ENCODE measurements around the gene SYCP2.

The SYCP2 gene

DNA sequence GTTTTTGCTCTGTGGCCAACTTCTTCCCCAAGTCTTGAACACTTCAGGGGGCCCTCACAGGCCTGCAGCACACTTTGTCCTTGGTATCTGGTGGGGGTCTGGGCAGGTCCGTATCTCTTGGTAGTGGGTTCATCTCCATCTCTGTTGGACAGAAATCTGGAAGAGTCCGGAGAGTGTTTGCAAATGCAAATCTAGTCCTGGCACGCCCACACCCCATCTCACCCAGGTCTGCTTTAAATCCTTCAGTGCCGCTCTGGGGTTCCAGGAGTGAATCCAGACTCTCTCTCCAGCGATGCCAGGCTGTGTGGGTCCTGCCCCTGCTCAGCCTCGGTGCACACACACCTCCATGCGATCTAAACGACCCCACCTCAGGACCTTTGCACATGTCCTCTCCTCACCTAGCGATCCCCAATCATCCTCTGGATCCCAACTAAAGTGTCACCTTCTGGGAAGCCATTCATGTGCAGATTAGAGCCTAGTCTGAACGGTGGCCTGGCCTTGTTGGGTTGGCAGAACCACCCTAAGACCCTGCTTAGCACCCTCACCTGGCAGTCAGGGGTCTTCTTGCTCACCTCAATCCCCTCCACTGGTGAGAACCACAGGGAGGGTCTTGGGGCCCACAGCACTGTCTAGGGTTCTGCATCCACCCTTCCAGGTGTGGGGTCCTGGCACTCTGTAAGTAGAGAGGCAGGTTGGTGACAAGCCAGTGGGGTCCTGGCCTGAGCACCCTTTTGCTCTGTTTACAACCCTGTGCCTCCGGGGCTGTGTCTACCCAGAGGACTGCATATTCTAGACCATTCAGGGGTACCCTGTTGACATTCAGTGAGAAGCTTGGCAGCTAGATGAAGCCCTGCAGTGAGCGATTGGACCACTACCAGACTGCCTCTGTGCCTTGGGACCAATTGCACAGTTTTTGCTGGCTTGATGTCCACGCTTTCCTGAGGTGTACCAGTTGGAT, 100.8 kb downstream of the SYCP2 start:
- no peak overlapping the region for H3K9ac ChIP-seq
- H3K27ac ChIP-seq: no peak overlapping the region
- peaks cover 99% of the 10 kb centered on the region for H3K36me3 ChIP-seq
- H3K9me3 ChIP-seq: no peaks in the 10 kb centered on the region
- peaks cover 100% of the 10 kb centered on the region for H3K4me1 ChIP-seq
- no peak for TF ChIP-seq Cebpa-rat (IDR thresholded peaks at IDR 0.05)
- H3K4me3 ChIP-seq: no peak overlapping the region
- H4K20me1 ChIP-seq: peaks cover 100% of the 10 kb centered on the region
- peak overlapping the region; percentile 73; the same call in 1 of the 2 replicates for H3K4me2 ChIP-seq
- no peaks in the 10 kb centered on the region for H3K27me3 ChIP-seq

DNA sequence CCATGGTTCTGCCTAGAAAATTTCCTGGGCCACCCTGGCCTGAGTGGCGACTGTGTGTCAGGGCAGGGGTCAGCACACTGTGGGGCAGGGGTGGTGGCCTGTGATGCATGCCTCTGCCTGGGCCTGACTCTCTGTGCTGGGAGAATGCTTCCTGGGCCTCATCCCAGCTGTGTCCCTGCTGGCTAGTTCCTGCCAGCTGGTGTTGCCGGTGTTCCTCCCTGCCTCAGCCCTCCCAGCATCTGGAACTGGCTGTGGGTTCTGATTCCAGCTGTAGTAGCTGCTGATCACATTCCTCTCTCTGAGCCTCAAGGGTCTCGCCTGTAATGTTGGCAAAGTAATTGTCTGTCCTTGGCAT, 101.5 kb downstream of the SYCP2 start:
- Histone ChIP-seq H3K4me2 (peak overlapping the region; percentile 73; the same call in 1 of the 2 replicates), H3K9me3 (no peaks in the 10 kb centered on the region), H3K36me3 (peaks cover 99% of the 10 kb centered on the region), H4K20me1 (peaks cover 100% of the 10 kb centered on the region), H3K9ac (no peak overlapping the region), H3K27ac (no peak overlapping the region), H3K4me3 (no peak overlapping the region), H3K4me1 (peaks cover 100% of the 10 kb centered on the region), H3K27me3 (no peaks in the 10 kb centered on the region)
- TF ChIP-seq Cebpa-rat (IDR thresholded peaks at IDR 0.05): no peak

DNA sequence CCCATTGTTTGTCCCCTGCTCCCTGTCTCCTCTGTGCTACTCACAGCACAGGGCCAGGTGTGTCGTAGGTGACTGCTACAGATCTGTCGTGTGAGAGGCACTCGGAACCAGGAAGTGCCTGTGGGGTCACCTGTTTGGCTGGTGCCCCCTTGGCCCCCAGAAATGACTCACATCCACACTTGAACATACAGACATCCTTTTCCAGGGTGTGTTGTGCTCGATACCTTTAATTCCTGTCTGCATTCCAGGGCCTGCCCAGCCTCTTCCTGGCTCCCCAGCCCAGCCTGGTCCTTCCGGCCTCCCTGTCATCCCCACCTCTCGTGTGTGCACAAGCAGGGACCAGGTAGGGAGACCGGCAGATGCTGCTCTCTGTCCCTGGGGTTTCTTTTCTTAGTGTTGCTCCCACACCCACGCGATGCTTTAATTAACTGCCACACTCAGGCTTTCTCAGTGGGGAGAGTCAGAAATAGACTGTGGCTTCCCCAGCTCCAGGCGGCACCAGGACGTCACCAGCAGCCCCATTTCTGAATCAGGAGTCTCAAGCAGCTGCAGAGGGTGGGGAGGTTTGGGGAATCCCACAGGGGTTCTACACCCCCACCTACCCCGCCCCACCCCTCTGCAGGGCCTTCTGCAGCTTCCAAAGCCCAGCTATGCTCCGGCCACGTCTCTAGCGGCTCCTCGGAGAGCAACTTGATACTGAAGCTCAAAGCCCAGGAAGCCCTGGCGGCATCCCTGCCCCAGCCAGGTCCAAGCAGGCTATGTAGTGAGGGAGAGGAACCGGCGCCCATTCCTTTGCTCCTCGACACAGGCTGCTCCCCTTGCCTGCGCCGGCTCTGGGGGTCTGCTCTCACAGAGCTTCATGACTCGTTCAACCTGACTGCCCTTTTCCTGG, 102.2 kb downstream of the SYCP2 start:
- H3K9me3 ChIP-seq: no peaks in the 10 kb centered on the region
- H3K27me3 ChIP-seq: no peaks in the 10 kb centered on the region
- H3K27ac ChIP-seq: peak overlapping the region; percentile 11; the same call in 1 of the 2 replicates
- H3K4me3 ChIP-seq: no peak overlapping the region
- H4K20me1 ChIP-seq: peaks cover 100% of the 10 kb centered on the region
- peaks cover 99% of the 10 kb centered on the region for H3K36me3 ChIP-seq
- peak overlapping the region; percentile 73 for H3K4me2 ChIP-seq
- peaks cover 94% of the 10 kb centered on the region for H3K4me1 ChIP-seq
- H3K9ac ChIP-seq: no peak overlapping the region
- TF ChIP-seq Cebpa-rat (IDR thresholded peaks at IDR 0.05): no peak

DNA sequence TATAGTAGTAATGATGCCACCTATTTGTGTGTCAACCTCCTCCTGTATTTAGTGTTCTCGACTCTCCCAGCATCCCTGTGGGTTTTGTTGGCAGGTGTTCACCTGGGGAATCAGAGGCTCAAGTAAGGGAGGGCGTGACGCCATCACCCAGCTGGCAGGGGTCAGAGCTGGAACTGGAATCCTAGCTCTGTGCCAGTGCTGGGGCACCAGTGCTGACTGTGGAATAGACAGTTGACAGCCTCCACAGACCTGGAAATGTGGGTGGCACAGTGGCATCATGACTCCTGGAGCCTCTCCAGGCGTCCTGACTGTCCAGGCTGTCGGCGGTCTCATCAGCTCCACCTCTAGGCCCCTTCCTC, 102.8 kb downstream of the SYCP2 start:
- Histone ChIP-seq H3K36me3 (peaks cover 99% of the 10 kb centered on the region), H3K27me3 (no peaks in the 10 kb centered on the region), H3K9ac (no peak overlapping the region), H3K4me1 (peaks cover 88% of the 10 kb centered on the region), H3K4me2 (peak overlapping the region; percentile 29), H3K4me3 (no peak overlapping the region), H4K20me1 (peaks cover 100% of the 10 kb centered on the region), H3K27ac (peak overlapping the region; percentile 11; the same call in 1 of the 2 replicates), H3K9me3 (no peaks in the 10 kb centered on the region)
- TF ChIP-seq Cebpa-rat (IDR thresholded peaks at IDR 0.05): no peak

DNA sequence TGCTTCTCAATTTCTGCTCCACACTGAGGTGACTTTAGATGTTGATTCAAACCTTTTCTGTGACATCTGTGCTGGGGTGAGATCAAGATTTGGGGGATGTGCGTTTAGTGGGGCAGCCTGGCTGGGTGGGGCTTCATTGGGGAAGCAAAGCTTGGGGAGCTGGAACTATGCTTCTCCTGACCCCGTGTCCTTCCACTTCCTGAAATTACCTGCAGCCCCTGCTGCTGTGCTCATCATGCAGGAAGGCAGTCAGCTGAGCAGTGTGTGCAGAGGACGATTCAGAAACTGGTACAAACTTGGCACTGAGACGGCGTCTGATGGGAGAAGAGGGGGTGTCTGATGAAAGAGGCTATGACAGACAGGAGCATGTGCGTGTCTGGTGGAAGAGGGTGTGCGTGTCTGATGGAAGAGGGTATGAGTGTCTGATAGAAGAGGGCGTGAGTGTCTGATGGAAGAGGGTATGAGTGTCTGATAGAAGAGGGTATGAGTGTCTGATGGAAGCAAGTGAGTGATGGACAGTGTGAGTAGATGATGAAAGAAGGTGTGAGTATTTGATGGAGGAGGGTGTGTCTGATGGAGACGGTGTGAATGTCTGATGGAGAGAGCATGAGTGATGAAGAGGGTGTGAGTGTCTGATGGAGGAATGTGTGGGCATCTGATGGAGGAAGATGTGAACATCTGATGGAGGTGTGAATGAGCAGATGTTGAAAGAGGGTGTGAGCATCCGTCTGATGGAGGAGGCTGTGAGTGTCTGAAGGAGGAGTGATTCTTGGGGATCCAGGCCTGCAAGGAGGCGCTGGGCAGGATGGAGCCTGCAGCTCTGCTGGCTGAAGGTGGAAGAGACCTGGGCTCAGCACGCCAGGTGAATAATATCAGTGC, 103.4 kb downstream of the SYCP2 start:
- Histone ChIP-seq H3K27me3 (no peaks in the 10 kb centered on the region), H4K20me1 (peaks cover 100% of the 10 kb centered on the region), H3K27ac (no peak overlapping the region), H3K4me1 (peaks cover 82% of the 10 kb centered on the region), H3K9me3 (no peaks in the 10 kb centered on the region), H3K9ac (peak overlapping the region; percentile 34; the same call in 1 of the 2 replicates), H3K4me2 (peak overlapping the region; percentile 29; the same call in 1 of the 2 replicates), H3K36me3 (peaks cover 100% of the 10 kb centered on the region), H3K4me3 (no peak overlapping the region)
- no peak for TF ChIP-seq Cebpa-rat (IDR thresholded peaks at IDR 0.05)

DNA sequence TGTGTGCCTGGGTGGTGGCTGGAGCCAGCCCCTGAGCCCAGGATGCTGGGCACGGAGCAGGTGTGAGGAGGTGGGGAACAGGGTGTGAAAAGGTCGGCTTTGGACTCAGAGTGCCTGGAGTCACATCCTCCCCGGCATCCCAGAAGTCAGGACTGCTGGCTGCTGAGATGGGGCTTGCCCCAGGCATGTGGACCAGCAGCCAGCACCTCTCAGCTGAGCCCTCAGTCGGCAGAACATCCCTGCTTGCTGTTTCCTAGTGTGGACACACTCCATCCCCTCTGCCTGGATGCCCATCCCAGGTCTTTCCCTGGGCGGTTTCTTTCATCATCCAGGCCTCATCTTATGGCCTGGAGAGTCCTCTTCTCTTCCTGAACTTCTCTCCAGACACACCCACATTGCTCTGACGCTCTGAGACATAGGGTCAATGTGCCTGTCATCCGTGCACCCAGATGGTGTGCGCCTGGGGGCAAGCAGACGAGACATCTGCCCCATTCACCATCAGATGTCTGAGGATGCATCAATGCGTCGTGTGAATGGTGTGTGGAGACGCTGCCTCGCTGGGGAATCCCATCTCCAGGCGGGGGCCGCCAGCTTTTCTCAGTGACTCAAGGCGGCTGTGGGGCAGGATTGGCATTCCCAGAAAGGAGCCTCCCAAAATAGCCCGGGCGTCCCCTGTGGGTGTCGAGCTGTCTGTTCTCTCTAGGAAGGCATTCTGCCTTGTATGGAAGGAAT, 104.2 kb downstream of the SYCP2 start:
- Histone ChIP-seq H3K4me2 (peak overlapping the region; percentile 18; the same call in 1 of the 2 replicates), H3K4me3 (no peak overlapping the region), H3K9ac (peak overlapping the region; percentile 34), H3K4me1 (peaks cover 74% of the 10 kb centered on the region), H3K36me3 (peaks cover 100% of the 10 kb centered on the region), H3K27ac (no peak overlapping the region), H3K27me3 (no peaks in the 10 kb centered on the region), H4K20me1 (peaks cover 100% of the 10 kb centered on the region), H3K9me3 (no peaks in the 10 kb centered on the region)
- no peak for TF ChIP-seq Cebpa-rat (IDR thresholded peaks at IDR 0.05)

DNA sequence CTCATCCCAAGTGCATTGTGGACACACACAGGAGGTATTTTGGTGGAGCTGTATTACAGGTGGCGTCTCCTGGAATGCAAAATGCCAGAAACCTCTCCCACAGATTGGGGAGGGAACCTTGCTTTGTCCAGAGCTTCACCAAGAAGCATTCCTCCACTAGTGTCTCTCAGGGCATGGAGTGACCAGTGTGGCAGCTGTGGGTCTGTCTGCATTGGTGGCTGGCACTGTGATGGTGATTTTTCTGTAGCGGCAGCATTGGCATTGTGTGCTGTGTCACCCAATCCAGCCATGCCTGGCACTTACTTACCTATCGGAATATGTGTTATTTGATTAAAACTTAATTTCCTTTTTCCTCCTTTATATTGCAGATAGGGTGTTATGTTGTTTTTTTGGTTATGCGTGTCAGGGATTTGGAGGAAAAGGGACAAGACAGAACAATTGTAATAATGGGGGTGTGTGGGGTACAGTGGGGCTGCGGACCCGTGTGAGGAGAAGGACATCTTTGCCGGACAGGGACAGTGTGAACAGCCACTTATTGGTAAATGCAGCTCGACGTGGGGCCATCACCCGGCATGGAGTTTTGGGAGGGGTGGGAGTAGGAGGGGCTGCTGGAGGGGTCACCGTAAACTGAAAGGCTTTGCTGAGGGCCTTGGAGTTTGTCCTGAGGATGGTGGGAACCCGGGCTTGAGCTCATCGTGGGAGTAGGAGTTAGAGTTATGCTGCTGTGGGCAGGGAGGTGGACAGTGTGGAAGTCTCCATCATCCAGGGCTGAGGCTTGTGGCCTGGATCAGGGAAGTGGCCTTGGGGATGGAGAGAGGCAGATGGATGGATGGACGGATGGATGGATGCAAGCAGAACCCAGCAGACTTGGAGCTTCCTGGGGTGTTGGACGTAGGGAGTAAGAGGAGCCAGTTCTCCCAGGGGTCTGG, 105.0 kb downstream of the SYCP2 start:
- Histone ChIP-seq H3K9me3 (no peaks in the 10 kb centered on the region), H3K4me1 (peaks cover 66% of the 10 kb centered on the region), H3K4me3 (no peak overlapping the region), H3K9ac (no peak overlapping the region), H3K4me2 (no peak overlapping the region), H4K20me1 (peaks cover 100% of the 10 kb centered on the region), H3K27me3 (no peaks in the 10 kb centered on the region), H3K27ac (no peak overlapping the region), H3K36me3 (peaks cover 100% of the 10 kb centered on the region)
- no peak for TF ChIP-seq Cebpa-rat (IDR thresholded peaks at IDR 0.05)

Measured in BLaER1 (cell line).